Testis (tissue), 2 donors: ENCODE measurements around the gene MOV10L1.

Experiments
- CTCF ChIP-seq, 3 experiments: fragments of 450-650 bp in 2 of 3; fragments of 200-600 bp in 1 of 3; sonication (generic) in 1 of 3; IDR thresholded peaks; one replicate each; pipeline ENCODE4 v1.5.1; 2016 to 2019; ENCODE audit warnings: antibody characterized with exemption in 3 of 3, mild to moderate bottlenecking in 2 of 3, moderate library complexity in 1 of 3
- POLR2A ChIP-seq: fragments of 450-650 bp; IDR thresholded peaks from one replicate; pipeline ENCODE4 v1.6.1; 2017; ENCODE audit warnings: antibody characterized with exemption, mild to moderate bottlenecking, moderate library complexity

GRCh38 chr22:50129121-50129736 lies 39.4 kb downstream of the MOV10L1 start:
- TF ChIP-seq POLR2A (no peak), CTCF (IDR thresholded peaks at IDR 0.05) (no peak)
